ENCODE results near the gene TRDMT1. TPM values are rescaled to one million over a fixed set of nuclear protein-coding genes. Genes with fewer than 3 reads are reported as not detected.

The TRDMT1 gene
- total RNA-seq, 1 experiment from 2014 or later: 4.2 TPM

- Histone ChIP-seq H3K4me1 (replicated peaks; ENCODE audit: insufficient read depth) (no peaks in the 10 kb centered on the region), H2AFZ (no peak overlapping the region), H4K20me1 (ENCODE audit: insufficient read depth) (no peaks in the 10 kb centered on the region), H3K4me2 (no peak overlapping the region), H3K9me2 (ENCODE audit: insufficient read depth) (no peaks in the 10 kb centered on the region; the same call in 1 of the 2 replicates), H3F3A (ENCODE audit: insufficient read depth, low read depth) (no peaks in the 10 kb centered on the region), H3K27me3 (ENCODE audit: insufficient read depth, low read depth) (no peaks in the 10 kb centered on the region), H3K36me3 (ENCODE audit: low read depth) (no peaks in the 10 kb centered on the region), H3K27ac (no peak overlapping the region), H3K9me3 (ENCODE audit: insufficient read depth, low read depth) (no peaks in the 10 kb centered on the region), H3K79me2 (ENCODE audit: low read depth) (no peaks in the 10 kb centered on the region), H3K4me3 (no peak overlapping the region)
- TF ChIP-seq CTCF (conservative IDR thresholded peaks at IDR 0.05) (no peak), EZH2 (IDR thresholded peaks at IDR 0.05; ENCODE audit: low read depth) (no peak)
- ChIA-PET CTCF (no interaction called here), POLR2A (ENCODE audit: unreplicated experiment) (no interaction called here)
- BruUV-seq (replicated peaks): no TSS peak
- intact Hi-C loops (cut with micrococcal nuclease; ENCODE audit: unreplicated experiment): no loop called here
- no peak for DNase-seq
Measured at GRCh38 chr10:17134282-17134681, 67.2 kb downstream of the TRDMT1 start.

GRCh38 chr10:17129741-17130140 lies 71.7 kb downstream of the TRDMT1 start, which contains the start of gene CUBN:
Gene CUBN (minus strand): TSS chr10:17129811. CDS start chr10:17129765, 46 bp downstream.
- Histone ChIP-seq H3K4me3 (no peak within 1 kb of the TSS), H3K27me3 (ENCODE audit: insufficient read depth, low read depth) (no peaks in the 10 kb centered on the region), H2AFZ (no peak within 1 kb of the TSS), H3K4me2 (no peak within 1 kb of the TSS), H3K36me3 (ENCODE audit: low read depth) (no peaks in the 10 kb centered on the region), H3F3A (ENCODE audit: insufficient read depth, low read depth) (no peaks in the 10 kb centered on the region), H3K9me2 (ENCODE audit: insufficient read depth) (no peaks in the 10 kb centered on the region; the same call in 1 of the 2 replicates), H3K79me2 (ENCODE audit: low read depth) (no peaks in the 10 kb centered on the region), H3K27ac (no peak within 1 kb of the TSS), H3K4me1 (replicated peaks; ENCODE audit: insufficient read depth) (no peaks in the 10 kb centered on the region), H4K20me1 (ENCODE audit: insufficient read depth) (no peaks in the 10 kb centered on the region), H3K9me3 (ENCODE audit: insufficient read depth, low read depth) (no peaks in the 10 kb centered on the region)
- BruUV-seq (replicated peaks): no TSS peak
- TF ChIP-seq EZH2 (IDR thresholded peaks at IDR 0.05; ENCODE audit: low read depth): no peak
- POLR2A ChIA-PET (ENCODE audit: unreplicated experiment): no interaction called here
- no peak for DNase-seq
- CTCF ChIA-PET: no interaction called here
- intact Hi-C loops (cut with micrococcal nuclease; ENCODE audit: unreplicated experiment): no loop called here

GRCh38 chr10:17128261-17128660 lies 73.2 kb downstream of the TRDMT1 start:
- DNase-seq: no peak
- Histone ChIP-seq H3K79me2 (ENCODE audit: low read depth) (no peaks in the 10 kb centered on the region), H3K27me3 (ENCODE audit: insufficient read depth, low read depth) (no peaks in the 10 kb centered on the region), H3K4me1 (replicated peaks; ENCODE audit: insufficient read depth) (peaks cover 10% of the 10 kb centered on the region), H3K4me3 (no peak overlapping the region), H3K9me2 (ENCODE audit: insufficient read depth) (no peaks in the 10 kb centered on the region; the same call in 1 of the 2 replicates), H3K4me2 (no peak overlapping the region), H3K36me3 (ENCODE audit: low read depth) (no peaks in the 10 kb centered on the region), H4K20me1 (ENCODE audit: insufficient read depth) (no peaks in the 10 kb centered on the region), H3K27ac (no peak overlapping the region), H2AFZ (no peak overlapping the region), H3K9me3 (ENCODE audit: insufficient read depth, low read depth) (no peaks in the 10 kb centered on the region), H3F3A (ENCODE audit: insufficient read depth, low read depth) (peaks cover 5% of the 10 kb centered on the region; the same call in 1 of the 2 replicates)
- ChIA-PET CTCF (no interaction called here), POLR2A (ENCODE audit: unreplicated experiment) (no interaction called here)
- no TSS peak for BruUV-seq (replicated peaks)
- TF ChIP-seq EZH2 (IDR thresholded peaks at IDR 0.05; ENCODE audit: low read depth) (no peak), CTCF (conservative IDR thresholded peaks at IDR 0.05) (no peak)
- intact Hi-C loops (cut with micrococcal nuclease; ENCODE audit: unreplicated experiment): no loop called here

GRCh38 chr10:17126327-17126726 lies 75.1 kb downstream of the TRDMT1 start:
- Histone ChIP-seq H3K4me2 (no peak overlapping the region), H3F3A (ENCODE audit: insufficient read depth, low read depth) (peaks cover 5% of the 10 kb centered on the region; the same call in 1 of the 2 replicates), H3K36me3 (ENCODE audit: low read depth) (no peaks in the 10 kb centered on the region), H3K27me3 (ENCODE audit: insufficient read depth, low read depth) (no peaks in the 10 kb centered on the region), H3K9me2 (ENCODE audit: insufficient read depth) (no peaks in the 10 kb centered on the region), H3K27ac (no peak overlapping the region), H3K4me3 (no peak overlapping the region), H2AFZ (no peak overlapping the region), H3K9me3 (ENCODE audit: insufficient read depth, low read depth) (no peaks in the 10 kb centered on the region), H4K20me1 (ENCODE audit: insufficient read depth) (no peaks in the 10 kb centered on the region), H3K79me2 (ENCODE audit: low read depth) (no peaks in the 10 kb centered on the region), H3K4me1 (replicated peaks; ENCODE audit: insufficient read depth) (peaks cover 14% of the 10 kb centered on the region)
- DNase-seq: no peak
- no peak for TF ChIP-seq CTCF (conservative IDR thresholded peaks at IDR 0.05)
- no peak for TF ChIP-seq EZH2 (IDR thresholded peaks at IDR 0.05; ENCODE audit: low read depth)
- ChIA-PET CTCF (no interaction called here), POLR2A (ENCODE audit: unreplicated experiment) (no interaction called here)
- intact Hi-C loops (cut with micrococcal nuclease; ENCODE audit: unreplicated experiment): no loop called here
- no TSS peak for BruUV-seq (replicated peaks)
